HFFc6 (cell line): ENCODE results near the gene SNCB. TPM values are rescaled to one million over a fixed set of nuclear protein-coding genes. Genes with fewer than 3 reads are reported as not detected.
A peak's percentile ranks its signal among the peaks of the same experiment; 100 is the strongest.

ENCODE experiments used
- DNase-seq: peaks from one replicate; pipeline ENCODE4 v3.0.0-alpha.2; 2018
- H3K27ac Mint-ChIP-seq: 2 replicates; pipeline ENCODE4 v1.8.0; 2020; ENCODE audit warnings: mild to moderate bottlenecking, mixed read lengths
- H3K27me3 Mint-ChIP-seq: 2 replicates; pipeline ENCODE4 v1.8.0; 2021; ENCODE audit warnings: mild to moderate bottlenecking, moderate library complexity, mixed read lengths; ENCODE audit not compliant: insufficient read depth
- H3K36me3 Mint-ChIP-seq: 2 replicates; pipeline ENCODE4 v1.8.0; 2021; ENCODE audit warnings: low read depth, mixed read lengths
- H3K4me1 Mint-ChIP-seq: 2 replicates; pipeline ENCODE4 v1.8.0; 2020; ENCODE audit warnings: low read depth, mixed read lengths
- H3K4me3 Mint-ChIP-seq: 2 replicates; pipeline ENCODE4 v1.8.0; 2020; ENCODE audit warnings: mild to moderate bottlenecking, moderate library complexity, mixed read lengths
- H3K9me3 Mint-ChIP-seq: 2 replicates; pipeline ENCODE4 v1.8.0; 2020; ENCODE audit warnings: mild to moderate bottlenecking, mixed read lengths
- CTCF ChIP-seq: fragments of 200-600 bp; sonication (generic); IDR thresholded peaks from 2 replicates; pipeline ENCODE4 v1.5.0; 2021; ENCODE audit warnings: antibody characterized with exemption, mild to moderate bottlenecking
- total RNA-seq, 6 experiments: library from RNA; stranded (reverse); fragmentation: NEBNext Ultra II Directional; extraction: Animal tissue kit (Norgen Biotek cat#: 25700); gene quantifications; 2 replicates in 1 of 6; 3 replicates in 5 of 6; pipeline ENCODE4 v1.2.3, GENCODE V29; 2021

The SNCB gene
- total RNA-seq, 6 experiments from 2014 or later, result not detected

GRCh38 chr5:176618783-176619182, 11.6 kb downstream of the SNCB start:
- no peaks in the 10 kb centered on the region for H3K9me3 Mint-ChIP-seq
- no peak overlapping the region for H3K27ac Mint-ChIP-seq
- H3K4me1 Mint-ChIP-seq, result peaks cover 36% of the 10 kb centered on the region
- no peak for TF ChIP-seq CTCF
- H3K4me3 Mint-ChIP-seq, result no peak overlapping the region
- no peaks in the 10 kb centered on the region for H3K36me3 Mint-ChIP-seq
- peaks cover 56% of the 10 kb centered on the region for H3K27me3 Mint-ChIP-seq
- no peak for DNase-seq

GRCh38 chr5:176616511-176616910, 13.8 kb downstream of the SNCB start:
- no peak for DNase-seq
- H3K27me3 Mint-ChIP-seq, result peaks cover 47% of the 10 kb centered on the region

GRCh38 chr5:176614805-176615478, 15.4 kb downstream of the SNCB start:
- H3K4me1 Mint-ChIP-seq, result peaks cover 39% of the 10 kb centered on the region
- H3K9me3 Mint-ChIP-seq, result no peaks in the 10 kb centered on the region
- H3K27me3 Mint-ChIP-seq, result peaks cover 33% of the 10 kb centered on the region
- TF ChIP-seq CTCF, result no peak
- H3K36me3 Mint-ChIP-seq, result no peaks in the 10 kb centered on the region
- H3K27ac Mint-ChIP-seq, result no peak overlapping the region
- peak; percentile 53 for DNase-seq
- peak overlapping the region; percentile 9; the same call in 1 of the 2 replicates for H3K4me3 Mint-ChIP-seq

More at GRCh38 chr5:176616511-176616910, 13.8 kb downstream of the SNCB start:
- H3K4me1 Mint-ChIP-seq, result peaks cover 43% of the 10 kb centered on the region
- H3K4me3 Mint-ChIP-seq, result no peak overlapping the region
- no peaks in the 10 kb centered on the region for H3K9me3 Mint-ChIP-seq
- H3K36me3 Mint-ChIP-seq, result no peaks in the 10 kb centered on the region
- no peak overlapping the region for H3K27ac Mint-ChIP-seq
- TF ChIP-seq CTCF, result no peak

- Mint-ChIP-seq H3K4me3 (no peak overlapping the region), H3K9me3 (no peaks in the 10 kb centered on the region), H3K27me3 (peaks cover 25% of the 10 kb centered on the region), H3K36me3 (no peaks in the 10 kb centered on the region), H3K4me1 (peaks cover 46% of the 10 kb centered on the region), H3K27ac (no peak overlapping the region)
- DNase-seq, result no peak
- no peak for TF ChIP-seq CTCF
Observed at GRCh38 chr5:176612855-176613254, 17.5 kb downstream of the SNCB start.

GRCh38 chr5:176612008-176612407, 18.3 kb downstream of the SNCB start:
- Mint-ChIP-seq H3K36me3 (no peaks in the 10 kb centered on the region), H3K27me3 (peaks cover 17% of the 10 kb centered on the region), H3K4me3 (no peak overlapping the region), H3K27ac (no peak overlapping the region), H3K4me1 (peaks cover 46% of the 10 kb centered on the region), H3K9me3 (no peaks in the 10 kb centered on the region)
- no peak for DNase-seq
- no peak for TF ChIP-seq CTCF
